Non-pigmented ciliary epithelial cell (primary cell): ENCODE data around the gene HBA1.
"Not testable (repeated sequence)": the region's sequence is repeated elsewhere in the genome, so short reads cannot be mapped to it uniquely, and the experiment has no call there.

ENCODE experiments used
- DNase-seq: peaks from one replicate; pipeline ENCODE4 v3.0.0-alpha.2; 2010; ENCODE audit warnings: low read depth

HBA1 gene

GRCh38 chr16:203246-203645 lies 26.8 kb downstream of the HBA1 start:
- DNase-seq = no peak

- not testable (repeated sequence) for DNase-seq
These were observed 27.6 kb downstream of the HBA1 start for GRCh38 chr16:204046-204445.

GRCh38 chr16:209359-209758 lies 32.9 kb downstream of the HBA1 start:
- DNase-seq = not testable (repeated sequence)

GRCh38 chr16:211631-212180 lies 35.2 kb downstream of the HBA1 start:
- DNase-seq = not testable (repeated sequence)

- no peak for DNase-seq
These were observed 36.5 kb downstream of the HBA1 start for GRCh38 chr16:212999-213398.

- DNase-seq = no peak
These were observed 43.5 kb downstream of the HBA1 start for GRCh38 chr16:220021-220420.
